ENCODE measurements around the gene GRB10. TPM values are rescaled to one million over a fixed set of nuclear protein-coding genes. Genes with fewer than 3 reads are reported as not detected.
"Not testable (repeated sequence)": the region's sequence is repeated elsewhere in the genome, so short reads cannot be mapped to it uniquely, and the experiment has no call there.

The GRB10 gene
- total RNA-seq, 2 donors from 2014 or later: 13.8 to 16.1 TPM

- intact Hi-C loops (cut with DNase I, micrococcal nuclease): no loop called here
- no peak for ATAC-seq
These were observed 1.3 kb upstream of the GRB10 start for GRCh38 chr7:50783801-50784507.

GRCh38 chr7:50783303-50783702, 607 bp upstream of the GRB10 start:
- DNase-seq (no peak), ATAC-seq (no peak)
- intact Hi-C loops (cut with DNase I, micrococcal nuclease): no loop called here

More at GRCh38 chr7:50783801-50784507, 1.3 kb upstream of the GRB10 start:
- DNase-seq: no peak

- DNase-seq: no peak
- no peak for ATAC-seq
- intact Hi-C loops (cut with DNase I, micrococcal nuclease): no loop called here
These were observed 1.1 kb downstream of the GRB10 start for GRCh38 chr7:50781381-50782293.

GRCh38 chr7:50780436-50780835, 2.3 kb downstream of the GRB10 start:
- intact Hi-C loops (cut with DNase I, micrococcal nuclease): no loop called here
- ATAC-seq (no peak), DNase-seq (no peak)

GRCh38 chr7:50779427-50779826, 3.3 kb downstream of the GRB10 start:
- DNase-seq (no peak), ATAC-seq (no peak)
- intact Hi-C loops (cut with DNase I, micrococcal nuclease): no loop called here

- DNase-seq (no peak), ATAC-seq (no peak)
- intact Hi-C loops (cut with DNase I, micrococcal nuclease): no loop called here
These were observed 4.5 kb downstream of the GRB10 start for GRCh38 chr7:50778189-50778588.

- intact Hi-C loops (cut with DNase I, micrococcal nuclease): no loop called here
- no peak for ATAC-seq
These were observed 6.9 kb downstream of the GRB10 start for GRCh38 chr7:50775836-50776235.

GRCh38 chr7:50775231-50775630, 7.5 kb downstream of the GRB10 start:
- no peak for DNase-seq
- ATAC-seq: no peak
- intact Hi-C loops (cut with DNase I, micrococcal nuclease): no loop called here

More at GRCh38 chr7:50775836-50776235, 6.9 kb downstream of the GRB10 start:
- no peak for DNase-seq

GRCh38 chr7:50774319-50774718, 8.4 kb downstream of the GRB10 start:
- intact Hi-C loops (cut with DNase I, micrococcal nuclease): no loop called here
- DNase-seq (no peak), ATAC-seq (no peak)

GRCh38 chr7:50773071-50773470, 9.6 kb downstream of the GRB10 start:
- intact Hi-C loops (cut with DNase I, micrococcal nuclease); DNase-seq; ATAC-seq: not testable (repeated sequence)

GRCh38 chr7:50771120-50772002, 11.3 kb downstream of the GRB10 start:
- ATAC-seq (no peak), DNase-seq (no peak)
- intact Hi-C loops (cut with DNase I, micrococcal nuclease): no loop called here

- DNase-seq (no peak), ATAC-seq (no peak)
- intact Hi-C loops (cut with DNase I, micrococcal nuclease): no loop called here
These were observed 13.9 kb downstream of the GRB10 start for GRCh38 chr7:50768485-50769474.

- DNase-seq (no peak), ATAC-seq (no peak)
- intact Hi-C loops (cut with DNase I, micrococcal nuclease): no loop called here
These were observed 15.9 kb downstream of the GRB10 start for GRCh38 chr7:50766849-50767207.

GRCh38 chr7:50766106-50766848, 16.4 kb downstream of the GRB10 start:
- ATAC-seq (no peak), DNase-seq (no peak)
- intact Hi-C loops (cut with DNase I, micrococcal nuclease): no loop called here

GRCh38 chr7:50762337-50762736, 20.4 kb downstream of the GRB10 start:
- intact Hi-C loops (cut with DNase I, micrococcal nuclease): no loop called here
- DNase-seq: no peak
- no peak for ATAC-seq

- ATAC-seq (no peak), DNase-seq (no peak)
- intact Hi-C loops (cut with DNase I, micrococcal nuclease): no loop called here
These were observed 21.0 kb downstream of the GRB10 start for GRCh38 chr7:50761713-50762112.

- DNase-seq (no peak), ATAC-seq (no peak)
- intact Hi-C loops (cut with DNase I, micrococcal nuclease): no loop called here
These were observed 24.8 kb downstream of the GRB10 start for GRCh38 chr7:50757703-50758390.

Measured in left colon (tissue), 2 donors.